ENCODE measurements around the gene SCEL.

SCEL gene

GRCh38 chr13:77519808-77520207 lies 15.7 kb upstream of the SCEL start:
- no peak overlapping the region for H3K4me3 ChIP-seq (ENCODE audit: low read length)
- TF ChIP-seq CTCF (conservative IDR thresholded peaks at IDR 0.05; ENCODE audit: low read depth, low read length): no peak
- no peak for DNase-seq (ENCODE audit: low read depth)

GRCh38 chr13:77521194-77521593 lies 14.3 kb upstream of the SCEL start:
- TF ChIP-seq CTCF (conservative IDR thresholded peaks at IDR 0.05; ENCODE audit: low read depth, low read length): no peak
- no peak for DNase-seq (ENCODE audit: low read depth)
- no peak overlapping the region for H3K4me3 ChIP-seq (ENCODE audit: low read length)

- H3K4me3 ChIP-seq (ENCODE audit: low read length): no peak overlapping the region
- TF ChIP-seq CTCF (conservative IDR thresholded peaks at IDR 0.05; ENCODE audit: low read depth, low read length): peak; percentile 18
- peak; percentile 47 for DNase-seq (ENCODE audit: low read depth)
Measured at GRCh38 chr13:77521595-77522367, 13.7 kb upstream of the SCEL start.

- H3K4me3 ChIP-seq (ENCODE audit: low read length): no peak overlapping the region
- no peak for TF ChIP-seq CTCF (conservative IDR thresholded peaks at IDR 0.05; ENCODE audit: low read depth, low read length)
- no peak for DNase-seq (ENCODE audit: low read depth)
Measured at GRCh38 chr13:77522444-77522843, 13.1 kb upstream of the SCEL start.

GRCh38 chr13:77523386-77523785 lies 12.1 kb upstream of the SCEL start:
- no peak for DNase-seq (ENCODE audit: low read depth)
- no peak for TF ChIP-seq CTCF (conservative IDR thresholded peaks at IDR 0.05; ENCODE audit: low read depth, low read length)
- H3K4me3 ChIP-seq (ENCODE audit: low read length): no peak overlapping the region

GRCh38 chr13:77523834-77524728 lies 11.4 kb upstream of the SCEL start:
- no peak for TF ChIP-seq CTCF (conservative IDR thresholded peaks at IDR 0.05; ENCODE audit: low read depth, low read length)
- no peak for DNase-seq (ENCODE audit: low read depth)
- no peak overlapping the region for H3K4me3 ChIP-seq (ENCODE audit: low read length)

Data from retinal pigment epithelial cell (primary cell).